G401 (cell line): Measurements from ENCODE around the gene MRPL14. TPM values are rescaled to one million over a fixed set of nuclear protein-coding genes. Genes with fewer than 3 reads are reported as not detected.

ENCODE experiments used
- total RNA-seq: library from RNA; depleted of rRNA; stranded (reverse); fragments of >200 nt; shearing (Covaris generic); gene quantifications from 2 replicates; pipeline ENCODE4 v1.2.3, GENCODE V29; 2014; rRNA removed

MRPL14 gene
- total RNA-seq, 1 experiment from 2014 or later: 76.4 TPM

Other genes starting within 250 kb of the MRPL14 start
- gene TMEM63B, start 102 bp upstream of the MRPL14 start, total RNA-seq: 7.3 and 10.0 TPM in 2 replicates
- not detected in 2 replicates for gene CAPN11, start 31.4 kb upstream of the MRPL14 start, total RNA-seq
- 0.43 and 8.3 TPM in 2 replicates for gene MYMX, start 89.5 kb upstream of the MRPL14 start, total RNA-seq
- gene SLC29A1, start 96.1 kb upstream of the MRPL14 start, total RNA-seq: 40.1 and 46.1 TPM in 2 replicates
- gene HSP90AB1, start 119.6 kb upstream of the MRPL14 start, total RNA-seq: 1,050 and 1,370 TPM in 2 replicates
- 73.4 and 80.4 TPM in 2 replicates for gene SLC35B2, start 130.1 kb upstream of the MRPL14 start, total RNA-seq
- 27.7 and 58.6 TPM in 2 replicates for gene NFKBIE, start 138.1 kb upstream of the MRPL14 start, total RNA-seq
- 14.3 and 14.6 TPM in 2 replicates for gene TMEM151B, start 143.0 kb upstream of the MRPL14 start, total RNA-seq
- gene AARS2, start 185.9 kb upstream of the MRPL14 start, total RNA-seq: 33.8 and 41.5 TPM in 2 replicates
- 8.4 and 10.1 TPM in 2 replicates for gene SPATS1, start 215.2 kb upstream of the MRPL14 start, total RNA-seq